Smooth muscle cell (in vitro differentiated cells): ENCODE data around the gene C16orf92. TPM values are rescaled to one million over a fixed set of nuclear protein-coding genes. Genes with fewer than 3 reads are reported as not detected.

ENCODE experiments used
- DNase-seq: peaks from one replicate; lab custom pipeline; 2025; ENCODE audit not compliant: unreplicated experiment; lab: John Stamatoyannopoulos, UW
- H2AFZ ChIP-seq: fragments of 200-600 bp; sonication (generic); 2 replicates; pipeline ENCODE4 v1.6.0; 2016; ENCODE audit warnings: antibody characterized with exemption, low read depth, mild to moderate bottlenecking
- H3F3A ChIP-seq: fragments of 200-600 bp; sonication (generic); 2 replicates; pipeline ENCODE4 v1.6.0; 2017; ENCODE audit warnings: antibody characterized with exemption, low read depth
- H3K27ac ChIP-seq: fragments of 200-600 bp; sonication (generic); 2 replicates; pipeline ENCODE4 v1.5.1; 2016; ENCODE audit warnings: low read depth, mild to moderate bottlenecking
- H3K27me3 ChIP-seq: fragments of 200-600 bp; sonication (generic); 2 replicates; pipeline ENCODE4 v1.6.1; 2016; ENCODE audit warnings: low read depth, mild to moderate bottlenecking
- H3K36me3 ChIP-seq: fragments of 200-600 bp; sonication (generic); 2 replicates; pipeline ENCODE4 v1.5.1; 2016; ENCODE audit warnings: low read depth
- H3K4me1 ChIP-seq: fragments of 200-600 bp; sonication (generic); 2 replicates; pipeline ENCODE4 v1.5.1; 2016; ENCODE audit warnings: low read depth
- H3K4me2 ChIP-seq: fragments of 200-600 bp; sonication (generic); 2 replicates; pipeline ENCODE4 v1.6.0; 2016; ENCODE audit warnings: mild to moderate bottlenecking
- H3K4me3 ChIP-seq: fragments of 200-600 bp; sonication (generic); 2 replicates; pipeline ENCODE4 v1.5.1; 2016; ENCODE audit warnings: mild to moderate bottlenecking
- H3K79me2 ChIP-seq: fragments of 200-600 bp; sonication (generic); 2 replicates; pipeline ENCODE4 v1.6.0; 2016; ENCODE audit warnings: low read depth, mild to moderate bottlenecking
- H3K9ac ChIP-seq: fragments of 200-600 bp; sonication (generic); 2 replicates; pipeline ENCODE4 v1.6.0; 2016; ENCODE audit warnings: low read depth
- H3K9me3 ChIP-seq: fragments of 200-600 bp; sonication (generic); replicated peaks from 2 replicates; pipeline ENCODE4 v1.5.1; 2016; ENCODE audit warnings: low read depth
- H4K20me1 ChIP-seq: fragments of 200-600 bp; sonication (generic); 2 replicates; pipeline ENCODE4 v1.6.0; 2016; ENCODE audit warnings: low read depth
- WGBS: methylation state at CpG from one replicate; pipeline ENCODE4 v1.1.7; 2016; ENCODE audit warnings: low lambda C conversion rate; 5-methylcytosine and 5-hydroxymethylcytosine counted together
- polyA plus RNA-seq: library from polyadenylated mRNA; unstranded; fragments of >200 nt; fragmentation: Nextera tagmentation; extraction: Ambion mirVana; gene quantifications from 2 replicates; pipeline ENCODE4 v1.2.1, GENCODE V29; 2016
- total RNA-seq: library from RNA; depleted of rRNA; stranded (reverse); fragments of >200 nt; gene quantifications from 2 replicates; pipeline ENCODE4 v1.2.3, GENCODE V29; 2014
- TF ChIP-seq, protein P1 (sequence below): fragments of 200-600 bp; sonication (generic); IDR thresholded peaks from 2 replicates; pipeline ENCODE4 v1.5.1; 2017; ENCODE audit warnings: borderline replicate concordance, mild to moderate bottlenecking, antibody characterized with exemption; ENCODE audit not compliant: insufficient read depth, poor library complexity, severe bottlenecking

Gene C16orf92
- total and polyA plus RNA-seq, 2 experiments from 2014 or later: not detected

DNA sequence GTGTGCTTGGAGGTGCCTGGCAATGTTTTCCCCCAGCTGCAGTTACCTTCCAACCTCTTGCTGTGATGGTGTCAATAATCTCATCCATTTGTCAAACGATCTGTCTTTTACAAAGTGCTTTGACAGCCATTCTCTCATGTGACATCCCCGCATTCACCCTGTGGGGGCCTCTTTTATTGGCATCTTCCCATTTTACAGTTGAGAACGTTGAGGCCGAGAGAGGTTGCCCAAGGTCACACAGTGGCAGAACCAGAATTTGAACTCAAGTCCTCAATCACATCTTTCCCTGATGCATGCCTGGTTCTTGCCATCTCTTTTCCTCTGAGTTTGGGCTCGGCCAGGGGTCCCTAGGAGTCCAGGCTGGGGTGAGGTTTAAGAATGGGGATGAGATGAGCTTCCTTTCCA is 47.9 kb upstream of the C16orf92 start:
- DNase-seq: no peak
- H3K27me3 ChIP-seq: no peaks in the 10 kb centered on the region
- H3K9ac ChIP-seq: no peak overlapping the region
- H3K4me3 ChIP-seq: peak overlapping the region; percentile 84
- H3K9me3 ChIP-seq: no peaks in the 10 kb centered on the region
- TF ChIP-seq, protein P1, sequence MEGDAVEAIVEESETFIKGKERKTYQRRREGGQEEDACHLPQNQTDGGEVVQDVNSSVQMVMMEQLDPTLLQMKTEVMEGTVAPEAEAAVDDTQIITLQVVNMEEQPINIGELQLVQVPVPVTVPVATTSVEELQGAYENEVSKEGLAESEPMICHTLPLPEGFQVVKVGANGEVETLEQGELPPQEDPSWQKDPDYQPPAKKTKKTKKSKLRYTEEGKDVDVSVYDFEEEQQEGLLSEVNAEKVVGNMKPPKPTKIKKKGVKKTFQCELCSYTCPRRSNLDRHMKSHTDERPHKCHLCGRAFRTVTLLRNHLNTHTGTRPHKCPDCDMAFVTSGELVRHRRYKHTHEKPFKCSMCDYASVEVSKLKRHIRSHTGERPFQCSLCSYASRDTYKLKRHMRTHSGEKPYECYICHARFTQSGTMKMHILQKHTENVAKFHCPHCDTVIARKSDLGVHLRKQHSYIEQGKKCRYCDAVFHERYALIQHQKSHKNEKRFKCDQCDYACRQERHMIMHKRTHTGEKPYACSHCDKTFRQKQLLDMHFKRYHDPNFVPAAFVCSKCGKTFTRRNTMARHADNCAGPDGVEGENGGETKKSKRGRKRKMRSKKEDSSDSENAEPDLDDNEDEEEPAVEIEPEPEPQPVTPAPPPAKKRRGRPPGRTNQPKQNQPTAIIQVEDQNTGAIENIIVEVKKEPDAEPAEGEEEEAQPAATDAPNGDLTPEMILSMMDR: no peak
- peak overlapping the region; percentile 99 for H3K4me2 ChIP-seq
- peaks cover 16% of the 10 kb centered on the region for H3F3A ChIP-seq
- H3K27ac ChIP-seq: no peak overlapping the region
- H2AFZ ChIP-seq: no peak overlapping the region
- H4K20me1 ChIP-seq: peaks cover 52% of the 10 kb centered on the region
- no peaks in the 10 kb centered on the region for H3K36me3 ChIP-seq
- 87% methylated on average over 5 of the region's 5 CpGs for WGBS
- peaks cover 42% of the 10 kb centered on the region for H3K79me2 ChIP-seq
- peaks cover 25% of the 10 kb centered on the region for H3K4me1 ChIP-seq

DNA sequence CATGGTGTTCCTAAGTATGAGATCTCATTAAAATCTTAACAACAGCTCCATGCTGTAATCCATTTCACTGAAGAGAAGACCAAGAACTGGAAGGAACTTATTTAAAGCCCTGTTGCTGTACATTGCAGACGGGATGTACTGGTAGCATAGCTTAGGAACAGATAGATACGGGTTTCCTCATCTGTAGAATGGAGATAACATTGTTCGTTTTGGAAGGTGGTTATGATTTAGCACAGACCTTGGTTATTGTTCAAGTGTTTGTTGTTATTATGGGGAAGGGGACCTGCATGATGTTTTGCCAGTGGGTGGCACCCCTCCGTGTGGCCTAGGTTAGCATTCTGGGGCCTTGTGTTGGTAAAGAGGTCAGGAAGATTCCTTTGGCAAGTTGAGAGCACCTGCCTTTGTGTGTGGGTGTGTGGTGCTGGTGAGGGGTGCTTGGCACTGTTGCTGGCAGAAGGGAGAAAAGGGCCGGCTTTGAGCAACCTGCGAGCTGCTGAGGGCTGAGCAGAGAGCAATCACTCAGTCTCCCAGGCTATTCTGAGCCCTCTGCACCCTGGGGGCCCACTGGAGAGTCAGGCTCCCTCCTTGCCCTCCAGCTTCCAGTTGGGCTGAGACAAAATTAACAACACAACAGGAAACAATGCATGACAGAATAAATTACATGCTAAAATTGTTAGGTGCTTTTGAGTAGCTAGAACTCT is 47.0 kb upstream of the C16orf92 start:
- H2AFZ ChIP-seq: no peak overlapping the region
- no peak overlapping the region for H3K9ac ChIP-seq
- no peak overlapping the region for H3K27ac ChIP-seq
- no peaks in the 10 kb centered on the region for H3K27me3 ChIP-seq
- H3K4me3 ChIP-seq: peak overlapping the region; percentile 84
- peaks cover 42% of the 10 kb centered on the region for H3K79me2 ChIP-seq
- peak overlapping the region; percentile 99 for H3K4me2 ChIP-seq
- 59% methylated on average over 6 of the region's 6 CpGs for WGBS
- DNase-seq: no peak
- peaks cover 6% of the 10 kb centered on the region for H3K36me3 ChIP-seq
- H3K4me1 ChIP-seq: peaks cover 25% of the 10 kb centered on the region
- TF ChIP-seq, protein P1: no peak
- peaks cover 56% of the 10 kb centered on the region for H4K20me1 ChIP-seq
- peaks cover 16% of the 10 kb centered on the region for H3F3A ChIP-seq
- H3K9me3 ChIP-seq: no peaks in the 10 kb centered on the region

DNA sequence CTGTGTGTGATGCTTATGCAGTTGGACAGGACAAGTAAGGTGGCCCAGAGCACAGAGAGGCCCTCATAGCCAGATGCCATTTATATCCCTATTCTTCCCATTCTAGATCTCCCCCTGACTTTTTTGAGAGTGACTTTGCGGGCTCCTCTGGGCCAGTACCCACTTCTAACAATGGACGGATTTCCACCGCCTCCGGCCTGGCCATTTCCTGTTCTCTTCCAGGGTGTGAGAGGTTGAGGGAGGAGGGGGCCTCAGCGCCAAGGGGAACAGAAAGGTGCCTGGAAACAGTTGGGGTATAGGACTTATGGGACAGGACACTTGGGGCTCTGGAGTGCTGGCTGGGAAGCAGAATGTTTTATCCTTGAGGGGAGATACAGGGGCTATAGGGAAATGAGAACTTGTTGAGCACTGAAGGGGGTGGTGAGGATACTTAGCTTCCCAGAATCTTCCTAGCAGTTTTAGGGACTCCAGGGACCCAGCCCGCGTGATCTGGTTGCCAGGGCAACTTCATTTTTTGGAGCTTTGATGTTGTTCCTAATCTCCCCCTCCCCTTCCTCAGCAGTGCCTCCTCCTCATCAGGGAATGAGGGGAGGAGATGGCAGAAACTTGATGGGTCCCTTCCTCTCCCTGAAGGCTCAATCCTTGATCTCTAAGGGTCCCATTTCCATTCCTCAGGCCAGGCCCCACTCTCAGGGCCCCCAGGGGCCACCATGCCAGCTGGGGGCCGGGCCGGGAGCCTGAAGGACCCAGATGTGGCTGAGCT is 45.8 kb upstream of the C16orf92 start:
- Histone ChIP-seq H3K27me3 (no peaks in the 10 kb centered on the region), H3F3A (peaks cover 10% of the 10 kb centered on the region), H4K20me1 (peaks cover 56% of the 10 kb centered on the region), H3K4me3 (no peak overlapping the region), H3K4me2 (peak overlapping the region; percentile 99), H2AFZ (no peak overlapping the region), H3K27ac (no peak overlapping the region), H3K4me1 (peaks cover 25% of the 10 kb centered on the region), H3K79me2 (peaks cover 42% of the 10 kb centered on the region), H3K9ac (no peak overlapping the region), H3K9me3 (no peaks in the 10 kb centered on the region), H3K36me3 (peaks cover 6% of the 10 kb centered on the region)
- TF ChIP-seq, protein P1: no peak
- 89% methylated on average over 9 of the region's 9 CpGs for WGBS
- no peak for DNase-seq
